Endothelial cell of umbilical vein (primary cell): Measurements from ENCODE around the gene BCL7A. TPM values are rescaled to one million over a fixed set of nuclear protein-coding genes. Genes with fewer than 3 reads are reported as not detected.

Source experiments
- BruUV-seq: library from RNA; stranded (reverse); fragments of 400-500 nt; replicated peaks from 2 replicates; lab custom pipeline; 2021; lab: Mats Ljungman, UMichigan
- CTCF ChIA-PET: fragments of 300-600, 350-600 bp; sonication (Branson Sonifier 250); formaldehyde crosslinking; loops from one replicate; lab custom pipeline; 2021; ENCODE audit warnings: antibody characterized with exemption, inconsistent platforms; lab: Charles Lee
- POLR2A ChIA-PET: fragments of 300-600, 350-600 bp; sonication (Branson Sonifier 250); formaldehyde crosslinking; loops from one replicate; lab custom pipeline; 2021; ENCODE audit warnings: antibody characterized with exemption, inconsistent platforms; lab: Charles Lee
- DNase-seq: peaks from one replicate; pipeline ENCODE4 v3.0.0-alpha.2; 2011; ENCODE audit warnings: low read depth, low spot score
- FAIRE-seq: peaks from 2 replicates; lab custom pipeline; 2011; peaks lifted over from hg19 to GRCh38; lab: Jason Lieb, UNC
- H2AFZ ChIP-seq: 2 replicates; pipeline ENCODE4 v1.6.0; 2012; ENCODE audit warnings: low read depth, low read length, control low read depth, inconsistent platforms
- H3K27ac ChIP-seq: 2 replicates; pipeline ENCODE4 v1.5.1; 2011; ENCODE audit warnings: low read depth, mild to moderate bottlenecking, control low read depth, low read length, moderate library complexity; ENCODE audit not compliant: insufficient read depth
- H3K27me3 ChIP-seq, 2 experiments: 2 replicates each; pipeline versions ENCODE4 v1.6.0 to v1.6.1; 2011; ENCODE audit warnings: low read length in 2 of 2, mixed read lengths in 1 of 2; ENCODE audit not compliant: control insufficient read depth in 2 of 2, insufficient read depth in 2 of 2
- H3K36me3 ChIP-seq, 2 experiments: 2 replicates in 1 of 2; 3 replicates in 1 of 2; pipeline ENCODE4 v1.5.1; 2011; ENCODE audit warnings: low read length in 2 of 2, mild to moderate bottlenecking in 1 of 2, moderate library complexity in 1 of 2; ENCODE audit not compliant: control insufficient read depth in 2 of 2, insufficient read depth in 2 of 2; ENCODE audit errors: extremely low read depth in 1 of 2
- H3K4me1 ChIP-seq: 3 replicates; pipeline ENCODE4 v1.5.1; 2011; ENCODE audit warnings: mild to moderate bottlenecking, low read length; ENCODE audit not compliant: control insufficient read depth, insufficient read depth; ENCODE audit errors: extremely low read depth
- H3K4me2 ChIP-seq: 2 replicates; pipeline ENCODE4 v1.6.1; 2011; ENCODE audit warnings: low read length, control low read depth, mixed read lengths; ENCODE audit not compliant: insufficient read depth
- H3K4me3 ChIP-seq, 3 experiments: fragments of 200-600 bp in 1 of 3; sonication (generic), shearing (Covaris generic) in 1 of 3; replicated peaks in 1 of 3; 2 replicates each; pipeline ENCODE4 v1.5.1; 2011 to 2016; ENCODE audit warnings: control low read depth in 3 of 3, low read length in 3 of 3, mild to moderate bottlenecking in 2 of 3, inconsistent platforms in 1 of 3, low read depth in 1 of 3, moderate library complexity in 1 of 3; ENCODE audit not compliant: insufficient read depth in 1 of 3
- H3K79me2 ChIP-seq: 2 replicates; pipeline ENCODE4 v1.6.0; 2012; ENCODE audit warnings: low read length, inconsistent platforms; ENCODE audit not compliant: control insufficient read depth, insufficient read depth
- H3K9ac ChIP-seq: replicated peaks from 2 replicates; pipeline ENCODE3; 2011; ENCODE audit warnings: low read length, control low read depth; ENCODE audit not compliant: insufficient read depth; ENCODE audit errors: extremely low read depth
- H3K9me1 ChIP-seq: replicated peaks from 3 replicates; pipeline ENCODE4 v1.6.0; 2011; ENCODE audit warnings: mild to moderate bottlenecking, low read length; ENCODE audit not compliant: control insufficient read depth, insufficient read depth; ENCODE audit errors: extremely low read depth
- H3K9me3 ChIP-seq: replicated peaks from 2 replicates; pipeline ENCODE4 v1.5.1; 2012; ENCODE audit warnings: low read length, inconsistent platforms; ENCODE audit not compliant: control insufficient read depth, insufficient read depth
- H4K20me1 ChIP-seq: replicated peaks from 2 replicates; pipeline ENCODE3; 2011; ENCODE audit warnings: mild to moderate bottlenecking, low read length; ENCODE audit not compliant: control insufficient read depth, insufficient read depth; ENCODE audit errors: extremely low read depth
- MAX ChIP-seq: IDR thresholded peaks from 2 replicates; pipeline ENCODE4 v1.6.1; 2011; ENCODE audit not compliant: insufficient read depth, insufficient read length
- dilution Hi-C: fragments of 300-500 bp; cut with MboI; formaldehyde crosslinking; loops from one replicate; pipeline ENCODE4 v1.15.0; 2019; ENCODE audit warnings: low sequenced_read_pairs; ENCODE audit not compliant: extremely low pct_ligation_motif_present
- intact Hi-C: fragments of 100-400 bp; cut with micrococcal nuclease; formaldehyde crosslinking; loops from one replicate; pipeline ENCODE4 v1.10.0; 2022
- polyA plus RNA-seq, 4 experiments: library from polyadenylated mRNA; depleted of rRNA in 3 of 4; stranded (reverse) in 3 of 4; unstranded in 1 of 4; fragments of >200 nt; gene quantifications; 2 replicates each; pipeline versions ENCODE4 v1.2.1 to v1.2.3, GENCODE V29; 2011 to 2012; ENCODE audit warnings: missing spikeins in 1 of 4
- total RNA-seq: library from RNA; stranded (reverse); gene quantifications from 2 replicates; pipeline ENCODE4 v1.2.3, GENCODE V29; 2021
- TF ChIP-seq, protein P1 (sequence below), 2 donors: IDR thresholded peaks; 1 replicate in 1 of 2; 2 replicates in 1 of 2; pipeline ENCODE4 v1.5.1; 2011; ENCODE audit warnings: low read length in 2 of 2, mild to moderate bottlenecking in 2 of 2, moderate library complexity in 2 of 2, control low read depth in 1 of 2, inconsistent platforms in 1 of 2, low read depth in 1 of 2; ENCODE audit not compliant: insufficient read depth in 1 of 2; ENCODE audit errors: extremely low read depth in 1 of 2

The BCL7A gene
- total and polyA plus RNA-seq, 2 donors (not counting 3 experiments of a cell fraction or from before 2014, with no cell fraction given) = 9.7 to 11.1 TPM

- dilution Hi-C loops = no loop called here
- H3K4me3 ChIP-seq = peak overlapping the region; percentile 58 to 78 (median 70)
- intact Hi-C loops = loop anchor here (1.0 to 5.0 kb wide), 5 partner anchors 31 to 135 kb away; partner anchors contain the start of genes CFAP251, MLXIP and PSMD9
- H2AFZ ChIP-seq = peak overlapping the region; percentile 80
- ChIA-PET POLR2A (no interaction called here), CTCF (interaction anchor here (1.5 to 3.2 kb wide), 3 partner anchors 32 to 107 kb away, joined by 5 to 21 read pairs (median 14); partner anchors contain the start of gene CFAP251)
- no peaks in the 10 kb centered on the region for H3K9me3 ChIP-seq
- DNase-seq = peak; percentile 79
- H3K9ac ChIP-seq = peak overlapping the region; percentile 80
- peak overlapping the region; percentile 46 for H3K27ac ChIP-seq
- peaks cover 19% of the 10 kb centered on the region for H3K4me1 ChIP-seq
- no peaks in the 10 kb centered on the region for H3K27me3 ChIP-seq
- no peaks in the 10 kb centered on the region for H4K20me1 ChIP-seq
- BruUV-seq = no TSS peak
- H3K79me2 ChIP-seq = peaks cover 18% of the 10 kb centered on the region
- TF ChIP-seq, protein P1, sequence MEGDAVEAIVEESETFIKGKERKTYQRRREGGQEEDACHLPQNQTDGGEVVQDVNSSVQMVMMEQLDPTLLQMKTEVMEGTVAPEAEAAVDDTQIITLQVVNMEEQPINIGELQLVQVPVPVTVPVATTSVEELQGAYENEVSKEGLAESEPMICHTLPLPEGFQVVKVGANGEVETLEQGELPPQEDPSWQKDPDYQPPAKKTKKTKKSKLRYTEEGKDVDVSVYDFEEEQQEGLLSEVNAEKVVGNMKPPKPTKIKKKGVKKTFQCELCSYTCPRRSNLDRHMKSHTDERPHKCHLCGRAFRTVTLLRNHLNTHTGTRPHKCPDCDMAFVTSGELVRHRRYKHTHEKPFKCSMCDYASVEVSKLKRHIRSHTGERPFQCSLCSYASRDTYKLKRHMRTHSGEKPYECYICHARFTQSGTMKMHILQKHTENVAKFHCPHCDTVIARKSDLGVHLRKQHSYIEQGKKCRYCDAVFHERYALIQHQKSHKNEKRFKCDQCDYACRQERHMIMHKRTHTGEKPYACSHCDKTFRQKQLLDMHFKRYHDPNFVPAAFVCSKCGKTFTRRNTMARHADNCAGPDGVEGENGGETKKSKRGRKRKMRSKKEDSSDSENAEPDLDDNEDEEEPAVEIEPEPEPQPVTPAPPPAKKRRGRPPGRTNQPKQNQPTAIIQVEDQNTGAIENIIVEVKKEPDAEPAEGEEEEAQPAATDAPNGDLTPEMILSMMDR (IDR thresholded peaks at IDR 0.05; ENCODE audit: extremely low read depth in 1 of 2, insufficient read depth in 1 of 2, low read depth in 1 of 2, low read length in 2 of 2) = no peak
- TF ChIP-seq MAX = peak; percentile 78
- FAIRE-seq = peak; percentile 93
- no peaks in the 10 kb centered on the region for H3K36me3 ChIP-seq
- peak overlapping the region; percentile 85 for H3K4me2 ChIP-seq
- no peaks in the 10 kb centered on the region for H3K9me1 ChIP-seq
Observed at GRCh38 chr12:122023339-122024131, 1.9 kb downstream of the BCL7A start.
